GM18508 (cell line): Measurements from ENCODE around the gene TRIAP1.

Experiments used
- ATAC-seq: cut with Tn5 transposase; IDR thresholded peaks from one replicate; pipeline ENCODE4 v1.9.1; 2021; ENCODE audit warnings: moderate number of reproducible peaks; ENCODE audit not compliant: insufficient read depth, unreplicated experiment

TRIAP1 gene

GRCh38 chr12:120397824-120398540, 48.2 kb downstream of the TRIAP1 start:
- no peak for ATAC-seq

- ATAC-seq = no peak
Observed at GRCh38 chr12:120394483-120395367, 51.5 kb downstream of the TRIAP1 start.
